GM10847 (cell line): ENCODE results near the gene OST4.

Experiments used
- POLR2A ChIP-seq: IDR thresholded peaks from 2 replicates; pipeline ENCODE4 v1.6.1; 2011; ENCODE audit not compliant: insufficient read length; ENCODE audit errors: extremely low read depth

OST4 gene

DNA sequence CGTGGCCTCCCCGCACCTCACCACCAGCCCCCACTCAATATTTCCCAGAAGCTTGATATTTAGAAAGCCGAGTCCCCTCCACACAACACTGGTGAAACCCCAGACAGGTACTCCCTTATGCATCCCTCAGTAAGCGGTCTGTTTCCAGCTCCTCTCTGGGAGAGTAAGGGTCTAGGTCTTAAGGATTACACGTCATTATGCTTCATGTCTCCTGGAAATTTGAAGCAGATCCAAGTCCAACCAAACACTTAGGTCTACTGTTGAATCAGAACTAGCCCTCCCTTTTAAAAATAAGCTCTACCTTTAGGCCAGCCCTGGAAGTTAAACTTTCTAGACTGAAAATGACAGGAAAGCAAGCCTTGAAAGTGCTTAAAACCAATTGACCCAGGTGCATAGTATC, 1.5 kb upstream of the OST4 start:
- no peak for TF ChIP-seq POLR2A

GRCh38 chr2:27071990-27072830, 756 bp upstream of the OST4 start:
- TF ChIP-seq POLR2A = no peak

DNA sequence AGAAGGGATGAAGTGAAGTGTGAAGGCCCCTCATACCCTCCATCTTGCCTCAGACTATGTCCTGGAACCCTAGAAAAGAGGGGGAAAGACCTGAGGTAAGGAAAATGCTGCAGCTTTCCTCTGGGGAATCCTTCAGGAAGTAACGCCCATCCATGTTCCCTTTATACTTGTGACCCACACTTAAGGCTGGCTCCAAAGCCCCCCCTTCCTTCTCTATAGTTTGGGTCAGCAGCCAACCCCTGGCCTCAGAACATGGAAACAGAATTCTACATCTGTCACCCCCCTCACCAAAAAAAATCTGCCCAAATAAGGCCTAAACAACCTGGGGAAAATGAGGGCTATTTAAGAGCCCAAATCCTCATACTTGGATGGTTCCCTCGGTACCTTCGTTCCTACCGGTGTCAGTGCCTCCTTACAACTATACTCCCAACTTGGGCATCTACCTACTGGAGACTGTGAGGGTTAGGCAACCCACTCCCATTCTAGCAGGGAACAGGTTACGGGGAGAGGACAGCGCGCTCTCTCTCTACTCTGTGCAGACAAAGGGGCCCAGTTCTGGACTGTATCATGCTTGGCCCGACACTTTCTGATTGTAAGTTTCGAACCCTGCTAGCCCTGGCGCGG, 689 bp downstream of the OST4 start:
- no peak for TF ChIP-seq POLR2A

- no peak for TF ChIP-seq POLR2A
Measured at GRCh38 chr2:27069961-27070618, 1.4 kb downstream of the OST4 start.

DNA sequence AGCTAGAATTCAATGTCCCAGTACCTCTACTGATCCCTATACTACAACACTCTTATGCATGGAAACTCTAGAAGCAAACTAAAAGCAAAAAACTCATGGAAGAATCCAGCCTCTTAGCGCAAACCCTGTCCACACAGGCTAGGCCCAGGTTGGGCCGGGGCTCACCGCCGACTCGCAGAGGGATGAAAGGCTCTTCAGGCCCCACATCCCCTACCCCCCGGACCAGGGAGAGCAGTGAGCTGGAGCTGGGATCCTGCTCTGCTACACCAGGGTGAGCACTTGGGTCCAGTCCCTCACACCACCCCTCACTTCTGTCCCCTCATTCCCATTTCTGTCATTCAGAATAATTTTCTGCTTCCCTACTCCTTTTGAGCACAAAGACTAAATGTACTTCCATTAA, 2.0 kb downstream of the OST4 start:
- no peak for TF ChIP-seq POLR2A

GRCh38 chr2:27067385-27067784, 4.1 kb downstream of the OST4 start:
- no peak for TF ChIP-seq POLR2A

DNA sequence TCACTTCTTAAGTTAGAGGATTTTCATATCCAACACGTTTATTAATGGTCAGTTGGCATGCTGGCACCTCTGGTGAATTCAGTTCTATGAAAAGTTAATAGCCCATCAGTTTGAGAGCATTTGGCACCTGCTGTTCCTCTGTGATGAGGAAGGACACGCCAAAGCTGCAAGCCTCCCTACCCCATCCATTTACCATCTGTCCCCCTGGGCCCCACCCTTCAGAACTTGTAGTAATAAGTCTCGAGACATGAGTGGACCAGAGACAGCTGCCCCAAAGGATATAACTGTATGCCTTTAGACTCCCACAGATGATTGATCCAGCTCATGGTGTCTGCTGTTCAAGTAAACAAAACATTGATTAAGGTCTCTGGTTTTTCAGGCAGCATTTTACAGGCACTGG, 6.3 kb downstream of the OST4 start:
- TF ChIP-seq POLR2A = no peak

GRCh38 chr2:27060323-27060722, 11.1 kb downstream of the OST4 start:
- no peak for TF ChIP-seq POLR2A

- TF ChIP-seq POLR2A = no peak
Measured at GRCh38 chr2:27059141-27059820, 12.2 kb downstream of the OST4 start.

DNA sequence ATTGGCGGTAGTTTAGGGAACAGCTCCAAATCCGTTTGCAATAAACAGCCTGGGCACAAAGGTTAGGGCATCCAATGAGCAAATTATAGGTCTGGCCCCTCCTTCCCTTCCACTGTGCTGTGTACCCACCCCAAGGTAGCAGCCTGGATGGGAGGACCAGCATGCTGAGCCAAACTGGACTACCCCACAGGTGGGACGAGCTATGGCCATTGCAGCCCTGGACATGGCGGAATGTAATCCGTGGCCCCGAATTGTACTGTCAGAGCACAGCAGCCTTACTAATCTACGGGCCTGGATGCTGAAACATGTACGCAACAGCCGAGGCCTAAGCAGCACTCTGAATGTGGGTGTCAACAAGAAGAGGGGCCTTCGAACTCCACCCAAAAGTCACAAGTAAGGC, 13.2 kb downstream of the OST4 start:
- TF ChIP-seq POLR2A = no peak

DNA sequence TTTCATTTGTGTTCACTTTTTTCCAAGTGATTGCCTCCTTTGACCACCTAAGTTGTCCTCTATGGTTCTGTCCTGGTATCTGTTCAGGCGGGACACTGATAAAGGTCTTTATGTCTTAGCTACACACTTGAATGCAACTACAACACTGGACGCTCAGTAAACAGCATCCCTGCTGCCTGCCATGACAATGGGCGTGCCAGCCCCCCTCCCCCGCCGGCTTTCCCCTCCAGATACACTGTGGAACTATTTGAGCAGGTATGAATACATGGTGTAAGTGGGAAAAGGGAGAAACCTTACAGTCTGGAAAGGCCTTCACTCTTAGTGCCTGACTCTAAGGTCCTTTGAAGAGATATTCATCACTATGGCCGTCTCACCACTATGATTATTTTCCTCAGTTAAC, 14.3 kb downstream of the OST4 start:
- TF ChIP-seq POLR2A = no peak

- no peak for TF ChIP-seq POLR2A
Measured at GRCh38 chr2:27054721-27055120, 16.7 kb downstream of the OST4 start.

- TF ChIP-seq POLR2A = no peak
Measured at GRCh38 chr2:27053776-27054175, 17.7 kb downstream of the OST4 start.

DNA sequence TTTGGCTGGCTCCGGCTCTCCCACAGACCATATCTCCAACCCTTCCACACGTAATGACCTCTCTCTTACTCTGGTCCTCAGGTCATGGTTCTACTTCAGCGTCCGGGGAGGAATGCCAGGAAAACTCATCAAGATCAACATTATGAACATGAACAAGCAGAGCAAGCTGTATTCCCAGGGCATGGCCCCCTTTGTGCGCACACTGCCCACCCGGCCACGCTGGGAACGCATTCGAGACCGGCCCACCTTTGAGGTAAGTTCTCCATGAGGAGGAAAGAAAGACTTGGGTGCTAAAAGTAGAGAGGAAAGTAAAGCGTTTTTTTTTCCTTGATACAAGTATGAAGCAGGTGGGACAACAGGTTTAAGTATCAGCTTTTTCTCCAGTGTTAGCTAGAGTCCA, 18.1 kb downstream of the OST4 start:
- TF ChIP-seq POLR2A = no peak

DNA sequence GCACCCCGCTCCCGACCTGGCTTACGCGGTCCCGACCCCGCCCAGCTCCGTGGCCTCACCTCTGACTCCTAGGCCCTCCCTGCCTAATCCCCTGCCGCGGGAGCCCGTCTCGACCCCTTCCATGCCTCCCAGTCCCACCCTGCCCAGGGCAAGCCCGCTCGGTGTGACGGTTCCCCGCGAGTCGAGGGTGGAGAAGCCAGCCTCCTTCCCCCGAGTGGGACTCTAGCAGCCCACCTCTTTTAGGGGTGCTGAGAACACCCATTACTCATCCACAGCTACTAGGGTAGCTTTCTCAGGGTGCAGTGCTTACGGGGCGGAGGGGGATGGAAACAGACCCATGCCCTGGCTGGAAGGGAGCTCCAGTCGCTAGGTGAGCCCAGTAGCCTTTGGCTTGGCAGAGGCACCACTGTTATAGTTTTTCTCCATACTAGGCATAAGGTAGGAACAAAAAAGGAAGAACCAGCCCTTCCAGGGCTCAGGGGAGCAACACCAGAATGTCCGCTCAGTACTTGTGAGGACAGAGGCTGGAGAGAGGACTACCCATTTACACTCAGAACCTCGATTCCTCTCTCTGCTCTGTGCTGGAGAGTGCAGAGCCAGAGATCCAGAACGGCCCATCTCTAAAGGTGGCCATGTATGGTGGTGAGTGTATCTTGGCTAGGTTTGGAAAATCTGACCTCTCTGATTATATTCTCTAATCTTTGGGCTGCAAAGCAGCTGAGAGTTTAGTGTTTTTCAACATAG, 19.4 kb downstream of the OST4 start:
- no peak for TF ChIP-seq POLR2A
